Tongue (tissue), 2 donors: ENCODE results near the gene COL4A1. TPM values are rescaled to one million over a fixed set of nuclear protein-coding genes. Genes with fewer than 3 reads are reported as not detected.
"Not testable (repeated sequence)": the region's sequence is repeated elsewhere in the genome, so short reads cannot be mapped to it uniquely, and the experiment has no call there.

Experiments used
- DNase-seq: peaks from one replicate; pipeline ENCODE4 v3.0.0-alpha.2; 2015
- total RNA-seq: library from RNA; depleted of rRNA; stranded (reverse); fragments of >200 nt; gene quantifications from one replicate; pipeline ENCODE4 v1.2.3, GENCODE V29; 2014

COL4A1 gene
- total RNA-seq, 1 donor from 2014 or later, result 1,052 TPM

DNA sequence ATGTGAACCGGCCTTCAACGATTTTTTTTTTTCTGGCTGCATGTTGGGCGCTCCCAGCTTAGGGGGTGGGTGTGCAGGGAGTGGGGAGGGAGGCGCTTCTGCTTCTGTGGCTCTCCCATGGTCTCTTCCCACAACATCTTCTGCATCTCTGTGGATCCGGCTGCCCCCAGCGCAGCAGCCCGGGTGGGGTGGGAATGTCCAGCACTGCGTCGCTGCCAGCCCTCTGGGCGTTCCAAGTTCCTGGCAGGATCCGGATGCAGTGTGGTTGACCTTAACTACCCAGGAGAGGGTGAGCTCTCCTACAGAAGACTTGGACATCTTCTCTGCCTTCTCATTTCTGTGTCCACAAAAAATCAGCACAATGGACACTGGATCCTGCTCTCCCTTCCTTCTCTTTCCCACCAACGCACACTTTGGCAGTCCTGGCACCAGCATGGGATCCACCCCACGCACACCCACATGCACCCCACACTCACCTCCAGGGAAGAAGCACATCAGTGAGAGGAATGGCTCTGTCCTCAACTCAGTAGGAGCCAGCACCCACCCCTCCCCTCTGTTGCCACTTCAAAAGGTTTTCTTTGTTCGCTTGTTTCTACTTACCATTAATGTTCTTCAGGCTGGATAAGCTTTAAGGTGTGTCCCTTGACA is 177.3 kb downstream of the COL4A1 start:
- DNase-seq, result no peak

DNA sequence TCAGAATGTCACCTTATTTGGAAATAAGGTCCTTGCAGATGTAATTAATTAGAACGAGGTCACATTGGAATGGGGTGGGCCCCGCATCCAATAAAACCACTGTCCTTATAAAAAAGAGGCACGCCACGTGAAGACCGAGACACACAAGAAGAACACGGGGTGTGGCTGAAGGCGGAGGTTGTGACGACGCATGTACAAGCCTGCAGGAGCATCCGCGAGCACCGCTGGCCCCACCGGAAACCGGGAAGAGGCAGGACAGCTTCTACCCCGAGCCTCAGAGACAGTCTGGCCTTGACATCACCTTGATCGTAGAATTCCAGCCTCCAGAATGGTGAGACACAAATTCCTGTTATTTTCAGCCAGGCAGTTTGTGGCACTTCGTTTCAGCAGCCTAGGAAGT is 177.9 kb downstream of the COL4A1 start:
- DNase-seq, result no peak

GRCh38 chr13:110128546-110128945 is 178.4 kb downstream of the COL4A1 start:
- DNase-seq, result no peak

- DNase-seq, result no peak
Observed at GRCh38 chr13:110127986-110128511, 178.9 kb downstream of the COL4A1 start.

DNA sequence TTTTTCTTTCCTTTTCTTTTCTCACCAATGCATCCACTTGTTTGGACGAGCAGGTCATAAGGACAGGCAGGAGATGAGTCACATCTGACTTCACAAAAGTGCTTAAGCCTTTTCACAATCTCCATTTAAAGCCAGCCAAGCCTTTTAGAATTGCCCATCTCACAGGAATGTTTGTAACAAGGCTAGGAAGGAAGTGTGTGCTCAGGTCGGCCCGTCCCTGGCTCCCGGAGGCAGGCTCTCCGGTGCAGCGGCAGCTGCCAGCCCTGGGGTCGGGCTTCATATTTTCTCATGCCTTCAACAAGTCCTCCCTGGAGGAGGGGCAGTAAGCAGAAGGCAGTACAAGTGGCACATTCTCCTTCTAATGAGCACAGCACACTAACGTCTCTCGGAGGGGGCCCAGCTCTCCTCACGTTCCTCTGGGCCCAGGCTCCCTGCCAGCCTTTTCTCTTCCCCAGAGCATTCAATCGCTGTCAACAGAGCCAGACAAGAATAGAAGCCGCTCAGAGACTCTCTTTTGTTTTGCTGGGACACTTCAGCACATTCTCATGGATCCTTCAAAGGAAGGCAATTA is 180.5 kb downstream of the COL4A1 start:
- peak; percentile 83 for DNase-seq

GRCh38 chr13:110125613-110126272 is 181.2 kb downstream of the COL4A1 start:
- no peak for DNase-seq

DNA sequence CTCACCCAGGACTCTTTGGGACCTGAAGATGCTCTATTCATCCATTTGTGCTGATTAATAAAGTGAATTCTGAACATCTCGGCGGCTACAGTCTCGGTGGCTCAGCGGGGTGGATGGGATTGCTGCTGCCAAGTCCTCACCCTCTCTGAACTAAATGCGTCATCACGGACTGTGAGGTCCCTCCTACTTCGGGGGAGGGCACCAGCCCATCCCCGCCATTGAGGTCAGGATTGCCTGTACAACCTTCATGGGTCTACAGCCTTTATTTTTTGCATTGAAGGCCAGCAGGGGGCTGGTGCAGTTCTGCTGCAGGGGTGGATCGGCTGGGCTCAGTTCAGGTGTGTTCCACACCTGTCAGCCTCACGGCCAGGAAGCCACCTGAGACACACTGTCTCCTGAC is 181.8 kb downstream of the COL4A1 start:
- DNase-seq, result no peak

GRCh38 chr13:110124201-110124940 is 182.6 kb downstream of the COL4A1 start:
- no peak for DNase-seq

DNA sequence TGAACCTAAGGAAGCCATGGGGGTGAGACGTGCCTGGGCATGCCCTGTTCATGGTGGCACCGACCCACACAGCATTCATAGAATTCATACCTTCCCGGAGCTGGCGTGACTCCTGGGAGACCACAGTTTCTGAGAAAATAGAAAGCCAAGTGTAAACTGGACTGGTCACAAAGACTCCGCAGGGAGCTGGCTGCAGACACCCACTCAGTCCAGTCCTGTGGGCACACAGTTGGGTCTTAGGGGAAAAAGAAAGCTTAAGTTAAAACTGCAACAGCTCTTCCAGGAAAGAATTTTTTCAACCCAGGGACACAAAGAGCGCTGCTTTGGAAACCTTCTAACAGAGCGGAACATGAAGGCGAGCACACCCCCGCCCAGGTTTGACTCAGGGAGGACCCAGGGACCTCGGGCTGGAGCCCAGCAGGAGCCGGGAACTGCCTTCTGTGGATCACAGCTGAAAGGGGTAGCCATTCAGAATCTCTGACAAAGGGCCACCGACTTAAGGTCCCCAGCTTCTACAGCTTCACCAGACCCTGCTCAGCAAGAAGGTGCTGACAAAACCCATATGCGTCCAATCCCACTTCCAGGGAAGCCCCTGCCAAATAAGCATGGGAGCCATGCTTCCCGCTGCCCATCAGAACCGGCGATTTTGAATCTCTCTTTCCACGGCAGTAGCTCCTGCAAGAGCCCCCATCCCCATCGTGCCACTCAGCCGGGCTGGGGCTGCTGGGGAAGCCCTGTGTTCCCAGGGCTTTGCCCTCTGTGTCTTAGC is 183.7 kb downstream of the COL4A1 start:
- DNase-seq, result no peak

DNA sequence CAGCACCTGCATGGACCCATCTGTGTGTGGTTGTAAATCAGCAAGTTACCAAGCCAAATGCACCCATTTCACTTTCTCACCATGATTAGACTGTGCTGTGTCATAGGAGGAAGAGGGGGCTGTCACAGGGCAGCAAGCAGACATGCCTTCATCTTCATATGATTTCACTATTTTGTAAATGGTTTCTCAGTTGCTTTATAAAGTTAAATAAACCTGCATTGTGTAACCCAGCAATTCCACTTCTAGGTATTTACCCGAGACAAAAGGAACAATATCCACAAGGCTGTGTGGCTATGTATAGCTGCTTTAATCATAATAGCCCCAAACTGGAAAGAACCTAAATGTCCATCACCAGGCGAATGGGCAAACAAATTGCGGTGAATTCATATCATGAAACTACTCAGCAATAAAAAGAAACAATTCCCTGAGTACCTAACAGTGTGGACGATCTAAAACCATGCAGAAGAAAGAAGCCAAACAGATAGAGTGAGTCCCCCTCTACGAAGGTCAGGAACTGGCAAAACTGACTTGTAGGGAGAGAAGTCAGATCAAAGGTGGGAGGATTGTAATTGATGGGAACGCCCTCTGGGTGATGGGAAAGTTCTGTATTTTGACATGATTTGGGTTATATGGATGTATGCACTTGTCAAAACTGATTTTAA is 185.4 kb downstream of the COL4A1 start:
- no peak for DNase-seq

- DNase-seq, result no peak
Observed at GRCh38 chr13:110119935-110120905, 186.7 kb downstream of the COL4A1 start.

DNA sequence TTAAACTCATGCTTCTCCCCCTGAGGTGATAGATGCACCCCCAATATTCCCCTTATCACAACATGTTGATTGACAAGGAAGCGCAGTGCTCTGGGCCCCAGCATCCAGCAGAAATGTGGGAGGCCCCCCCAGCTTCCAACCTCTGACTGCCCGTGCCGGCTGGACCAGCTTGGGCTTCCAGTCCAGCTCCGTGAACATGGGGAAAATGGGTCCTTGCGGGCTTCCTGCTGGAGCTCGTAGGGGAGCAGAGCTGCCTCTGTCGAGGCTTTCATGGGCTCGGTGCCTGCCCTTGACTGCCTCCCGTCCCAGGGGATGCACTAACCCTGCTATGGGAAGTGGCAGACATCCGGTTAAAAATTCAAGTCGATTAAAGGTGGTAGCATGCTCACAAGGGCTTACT is 188.9 kb downstream of the COL4A1 start:
- DNase-seq, result no peak

DNA sequence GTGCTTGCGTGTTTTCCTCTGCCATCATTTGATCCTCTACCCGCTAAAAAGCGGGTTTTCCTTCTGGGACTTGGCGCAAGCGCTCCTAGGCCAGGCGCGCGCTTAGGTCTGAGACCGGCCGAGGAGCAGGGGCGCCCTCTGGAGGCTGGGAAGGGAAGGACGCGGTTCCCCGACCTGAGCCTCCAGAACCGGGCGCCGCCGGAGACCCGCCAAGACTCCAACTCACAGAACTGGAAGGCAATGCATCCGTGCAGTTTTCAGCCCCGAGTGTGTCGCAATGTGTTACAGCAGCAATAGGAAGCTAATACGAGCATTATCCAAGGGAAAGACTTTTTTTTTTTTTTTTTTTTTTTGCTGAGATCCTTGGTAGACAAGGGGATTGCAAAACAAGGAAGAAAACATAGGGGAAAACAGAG is 190.9 kb downstream of the COL4A1 start:
- DNase-seq, result peak; percentile 78

DNA sequence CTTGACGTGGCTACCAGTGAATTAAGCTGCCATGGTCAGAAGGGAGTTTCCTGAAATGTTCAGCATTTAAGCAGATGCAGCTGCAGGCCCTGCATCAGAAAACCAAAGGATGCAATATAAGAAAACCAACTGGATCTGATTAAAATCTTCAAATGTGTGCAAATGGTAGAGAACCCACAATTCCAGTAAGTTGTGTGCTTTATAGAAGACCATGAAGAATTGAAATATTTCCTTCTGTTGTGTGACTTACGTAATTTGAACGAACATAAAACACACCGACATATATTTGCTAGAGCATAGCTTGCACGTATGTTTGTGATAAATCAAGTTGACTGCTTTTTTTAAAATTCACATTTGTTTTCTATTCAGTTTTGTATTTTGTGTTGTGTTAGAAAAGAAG is 191.4 kb downstream of the COL4A1 start:
- no peak for DNase-seq

DNA sequence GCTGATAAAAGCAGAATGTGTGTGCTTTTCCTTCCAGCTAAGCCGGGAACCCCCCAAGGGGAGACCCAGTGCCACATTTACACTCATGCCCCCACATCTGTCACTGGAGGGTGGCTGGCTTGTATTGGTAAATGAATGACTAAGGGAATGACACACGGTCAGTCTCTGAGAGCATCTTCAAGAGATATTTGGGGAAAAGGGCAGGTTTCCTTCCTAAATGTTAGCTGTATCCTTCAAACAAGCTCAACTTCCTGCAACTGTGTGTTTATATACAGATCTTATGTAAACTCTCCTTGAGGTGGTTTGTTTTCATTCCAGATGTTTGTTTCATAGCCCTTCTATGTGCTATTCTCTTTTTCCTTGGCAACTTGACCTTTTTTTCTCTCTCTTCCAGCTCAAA is 192.6 kb downstream of the COL4A1 start:
- no peak for DNase-seq

GRCh38 chr13:110113284-110113764 is 193.6 kb downstream of the COL4A1 start:
- no peak for DNase-seq

DNA sequence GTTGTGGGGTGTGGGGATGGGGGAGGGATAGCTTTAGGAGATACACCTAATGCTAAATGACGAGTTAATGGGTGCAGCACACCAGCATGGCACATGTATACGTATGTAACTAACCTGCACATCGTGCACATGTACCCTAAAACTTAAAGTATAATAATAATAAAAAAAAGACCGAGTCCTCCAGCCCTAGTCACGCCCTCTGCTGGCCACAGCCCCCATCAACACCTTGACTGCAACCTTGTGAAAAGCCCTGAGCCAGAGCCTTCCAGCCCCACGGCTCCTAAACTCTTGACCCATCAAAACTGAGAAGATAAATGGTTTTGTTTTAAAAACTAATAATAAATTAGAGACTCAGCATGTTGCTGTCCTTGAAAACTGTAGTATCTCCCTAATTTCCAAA is 194.6 kb downstream of the COL4A1 start:
- DNase-seq, result not testable (repeated sequence)

GRCh38 chr13:110110783-110111182 is 196.2 kb downstream of the COL4A1 start:
- no peak for DNase-seq

DNA sequence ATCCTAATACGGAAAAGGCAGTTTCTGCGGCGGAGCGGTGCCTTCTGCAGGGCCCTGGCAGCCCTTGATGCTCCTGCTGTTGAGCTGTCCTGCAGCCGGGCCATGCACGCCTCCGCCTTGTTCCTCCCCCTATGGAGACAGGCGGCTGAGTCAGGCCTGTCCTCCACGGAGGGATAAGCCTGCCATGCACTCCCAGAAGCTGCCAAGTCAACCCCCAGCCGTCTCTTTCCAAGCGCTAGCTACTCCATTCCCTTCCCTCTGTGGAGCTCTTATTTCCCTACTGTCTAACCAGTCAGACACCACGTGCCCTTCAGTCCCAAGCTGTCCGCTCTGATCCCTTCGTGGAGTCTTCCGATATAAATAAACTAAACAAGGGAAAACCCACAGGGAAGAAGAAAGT is 197.0 kb downstream of the COL4A1 start:
- peak; percentile 69 for DNase-seq

DNA sequence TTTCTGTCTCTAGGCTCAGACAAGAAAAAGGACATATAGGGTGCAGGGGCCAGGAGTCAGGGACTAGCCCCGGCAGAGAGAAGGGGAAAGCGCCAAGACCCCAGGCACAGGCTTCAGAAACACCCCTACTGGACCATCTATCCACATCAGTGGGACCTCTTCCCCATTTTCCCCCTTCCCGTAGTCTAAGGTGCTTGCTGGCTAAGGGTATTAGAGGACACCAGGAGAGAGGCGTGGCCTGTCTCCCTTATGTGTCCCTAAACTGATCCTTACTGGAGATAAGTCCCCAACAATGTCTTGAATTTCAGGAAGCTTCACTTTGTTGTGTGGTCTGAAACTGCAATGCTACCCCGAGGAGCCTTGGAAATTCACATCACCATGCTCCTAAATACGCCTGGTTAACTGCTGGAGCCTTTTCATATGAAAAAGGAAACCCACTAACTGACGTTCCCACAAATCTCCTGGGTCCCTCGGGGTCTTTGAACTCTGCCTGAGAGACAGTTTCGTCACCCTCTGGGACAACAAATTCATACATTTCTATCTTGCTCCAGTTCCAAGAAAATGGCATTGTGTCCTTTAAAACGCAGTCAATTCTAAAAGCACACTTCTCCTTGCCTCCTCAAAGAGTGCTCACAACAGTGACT is 197.7 kb downstream of the COL4A1 start:
- DNase-seq, result no peak
